GM04504 (cell line): Measurements from ENCODE around the gene POLR3E.

Experiments
- DNase-seq: peaks from one replicate; pipeline ENCODE4 v3.0.0-alpha.2; 2012; ENCODE audit warnings: low read depth

Gene POLR3E

GRCh38 chr16:22317001-22317530, 19.9 kb downstream of the POLR3E start:
- no peak for DNase-seq

GRCh38 chr16:22317625-22318024, 20.4 kb downstream of the POLR3E start:
- DNase-seq, result no peak

GRCh38 chr16:22318690-22319358, 21.6 kb downstream of the POLR3E start:
- no peak for DNase-seq

- DNase-seq, result no peak
These were observed 23.5 kb downstream of the POLR3E start for GRCh38 chr16:22320572-22321339.

GRCh38 chr16:22321340-22322001, 24.3 kb downstream of the POLR3E start:
- peak; percentile 21 for DNase-seq

GRCh38 chr16:22322021-22322471, 24.8 kb downstream of the POLR3E start:
- no peak for DNase-seq

- DNase-seq, result no peak
These were observed 25.5 kb downstream of the POLR3E start for GRCh38 chr16:22322741-22323140.

GRCh38 chr16:22323173-22323958, 26.2 kb downstream of the POLR3E start:
- DNase-seq, result no peak

- DNase-seq, result no peak
These were observed 27.0 kb downstream of the POLR3E start for GRCh38 chr16:22323959-22324786.

- DNase-seq, result no peak
These were observed 27.8 kb downstream of the POLR3E start for GRCh38 chr16:22324787-22325597.

GRCh38 chr16:22325598-22326368, 28.6 kb downstream of the POLR3E start:
- no peak for DNase-seq

- no peak for DNase-seq
These were observed 29.1 kb downstream of the POLR3E start for GRCh38 chr16:22326369-22326652.

GRCh38 chr16:22326771-22327445, 29.7 kb downstream of the POLR3E start:
- no peak for DNase-seq

GRCh38 chr16:22327446-22327775, 30.2 kb downstream of the POLR3E start:
- no peak for DNase-seq

- no peak for DNase-seq
These were observed 31.0 kb downstream of the POLR3E start for GRCh38 chr16:22328081-22328725.

- no peak for DNase-seq
These were observed 32.0 kb downstream of the POLR3E start for GRCh38 chr16:22329199-22329695.

- no peak for DNase-seq
These were observed 33.1 kb downstream of the POLR3E start for GRCh38 chr16:22330326-22330725.

- no peak for DNase-seq
These were observed 36.3 kb downstream of the POLR3E start for GRCh38 chr16:22333457-22333994.
